ENCODE data around the gene THAP4.
"Not testable (repeated sequence)": the region's sequence is repeated elsewhere in the genome, so short reads cannot be mapped to it uniquely, and the experiment has no call there.

DNA sequence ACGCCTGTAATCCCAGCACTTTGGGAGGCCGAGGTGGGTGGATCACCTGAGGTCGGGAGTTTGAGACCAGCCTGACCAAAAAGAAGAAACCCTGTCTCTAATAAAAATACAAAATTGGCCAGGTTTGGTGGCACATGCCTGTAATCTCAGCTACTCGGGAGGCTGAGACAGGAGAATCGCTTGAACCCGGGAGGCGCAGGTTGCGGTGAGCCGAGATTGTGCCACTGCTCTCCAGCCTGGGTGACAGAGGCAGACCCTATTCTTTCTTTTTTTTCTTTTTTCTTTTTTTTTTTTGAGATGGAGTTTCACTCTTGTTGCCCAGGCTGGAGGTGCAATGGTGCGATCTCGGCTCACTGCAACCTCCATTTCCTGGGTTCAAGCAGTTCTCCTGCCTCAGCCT, 70.9 kb downstream of the THAP4 start:
- not testable (repeated sequence) for TF ChIP-seq POLR2AphosphoS5 (IDR thresholded peaks at IDR 0.05; ENCODE audit: borderline replicate concordance, low read depth, low read length); EZH2 (IDR thresholded peaks at IDR 0.05); FOXP2 (optimal IDR thresholded peaks at IDR 0.05; ENCODE audit: control extremely low read depth, extremely low read length, insufficient read depth)

Data from SK-N-MC (cell line).